Measurements from ENCODE around the gene ACTA1. TPM values are rescaled to one million over a fixed set of nuclear protein-coding genes. Genes with fewer than 3 reads are reported as not detected.

Gene ACTA1
- total RNA-seq, 2 experiments from 2014 or later = not detected

Other genes starting within 250 kb of the ACTA1 start
- 10 to 100 TPM; 27.2 to 30.6 TPM for gene RAB4A, start 163.0 kb downstream of the ACTA1 start, total RNA-seq
- gene CCSAP, start 91.0 kb downstream of the ACTA1 start, total RNA-seq = 10 to 100 TPM in 1 of 2 experiments, 1 to 10 TPM in 1; 9.9 to 10.8 TPM
- 10 to 100 TPM; 58.9 to 59.7 TPM for gene NUP133, start 74.2 kb upstream of the ACTA1 start, total RNA-seq
- gene ABCB10, start 124.6 kb upstream of the ACTA1 start, total RNA-seq = 10 to 100 TPM; 30.7 to 32.1 TPM
- 10 to 100 TPM; 17.7 to 19.5 TPM for gene TAF5L, start 192.0 kb upstream of the ACTA1 start, total RNA-seq
- 10 to 100 TPM; 17.4 to 17.7 TPM for gene URB2, start 192.2 kb upstream of the ACTA1 start, total RNA-seq